Measurements from ENCODE around the gene FOSB. TPM values are rescaled to one million over a fixed set of nuclear protein-coding genes. Genes with fewer than 3 reads are reported as not detected.

Gene FOSB
- total RNA-seq, 2 donors from 2014 or later, result 2.5 to 6.4 TPM

- Histone ChIP-seq H3K27me3 (replicated peaks; ENCODE audit: insufficient read depth) (no peaks in the 10 kb centered on the region), H3K9me3 (no peaks in the 10 kb centered on the region), H3K36me3 (no peaks in the 10 kb centered on the region), H3K4me3 (no peak overlapping the region), H3K4me1 (replicated peaks) (no peaks in the 10 kb centered on the region), H3K27ac (no peak overlapping the region)
- no peak for DNase-seq (ENCODE audit: low spot score)
- intact Hi-C loops (cut with DNase I), result no loop called here
- TF ChIP-seq, protein P1, sequence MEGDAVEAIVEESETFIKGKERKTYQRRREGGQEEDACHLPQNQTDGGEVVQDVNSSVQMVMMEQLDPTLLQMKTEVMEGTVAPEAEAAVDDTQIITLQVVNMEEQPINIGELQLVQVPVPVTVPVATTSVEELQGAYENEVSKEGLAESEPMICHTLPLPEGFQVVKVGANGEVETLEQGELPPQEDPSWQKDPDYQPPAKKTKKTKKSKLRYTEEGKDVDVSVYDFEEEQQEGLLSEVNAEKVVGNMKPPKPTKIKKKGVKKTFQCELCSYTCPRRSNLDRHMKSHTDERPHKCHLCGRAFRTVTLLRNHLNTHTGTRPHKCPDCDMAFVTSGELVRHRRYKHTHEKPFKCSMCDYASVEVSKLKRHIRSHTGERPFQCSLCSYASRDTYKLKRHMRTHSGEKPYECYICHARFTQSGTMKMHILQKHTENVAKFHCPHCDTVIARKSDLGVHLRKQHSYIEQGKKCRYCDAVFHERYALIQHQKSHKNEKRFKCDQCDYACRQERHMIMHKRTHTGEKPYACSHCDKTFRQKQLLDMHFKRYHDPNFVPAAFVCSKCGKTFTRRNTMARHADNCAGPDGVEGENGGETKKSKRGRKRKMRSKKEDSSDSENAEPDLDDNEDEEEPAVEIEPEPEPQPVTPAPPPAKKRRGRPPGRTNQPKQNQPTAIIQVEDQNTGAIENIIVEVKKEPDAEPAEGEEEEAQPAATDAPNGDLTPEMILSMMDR (IDR thresholded peaks at IDR 0.05), result no peak
- TF ChIP-seq POLR2A (IDR thresholded peaks at IDR 0.05) (no peak), POLR2AphosphoS5 (IDR thresholded peaks at IDR 0.05) (no peak)
- 27% methylated on average over 16 of the region's 16 CpGs for WGBS
These were observed 30.0 kb downstream of the FOSB start for GRCh38 chr19:45497791-45498190.

GRCh38 chr19:45498411-45499195 lies 30.8 kb downstream of the FOSB start, which contains the start of gene PPM1N:
TSS of gene PPM1N (plus strand) at chr19:45498443. CDS start at chr19:45498473, 30 bp downstream.
- Histone ChIP-seq H3K4me1 (replicated peaks) (no peaks in the 10 kb centered on the region), H3K4me3 (peak within 1 kb of the TSS; percentile 49 to 59), H3K27ac (no peak within 1 kb of the TSS), H3K9me3 (no peaks in the 10 kb centered on the region), H3K36me3 (no peaks in the 10 kb centered on the region), H3K27me3 (replicated peaks; ENCODE audit: insufficient read depth) (no peaks in the 10 kb centered on the region)
- TF ChIP-seq, protein P1 (IDR thresholded peaks at IDR 0.05), result peak in 1 of 4 experiments; percentile 18
- TF ChIP-seq POLR2AphosphoS5 (IDR thresholded peaks at IDR 0.05), result no peak
- intact Hi-C loops (cut with DNase I), result no loop called here
- under 1% methylated on average over 53 of the region's 89 CpGs for WGBS
- DNase-seq (ENCODE audit: low spot score), result no peak

- no peak overlapping the region for H3K4me3 ChIP-seq
- no peaks in the 10 kb centered on the region for H3K9me3 ChIP-seq
- H3K4me1 ChIP-seq (replicated peaks), result no peaks in the 10 kb centered on the region
- 9% methylated on average over 36 of the region's 37 CpGs for WGBS
- no peak for DNase-seq (ENCODE audit: low spot score)
- no peak overlapping the region for H3K27ac ChIP-seq
- no peaks in the 10 kb centered on the region for H3K27me3 ChIP-seq (replicated peaks; ENCODE audit: insufficient read depth)
- H3K36me3 ChIP-seq, result no peaks in the 10 kb centered on the region
- intact Hi-C loops (cut with DNase I), result no loop called here
- TF ChIP-seq, protein P1 (IDR thresholded peaks at IDR 0.05), result no peak
- TF ChIP-seq POLR2A (IDR thresholded peaks at IDR 0.05) (no peak), POLR2AphosphoS5 (IDR thresholded peaks at IDR 0.05) (no peak)
These were observed 31.7 kb downstream of the FOSB start for GRCh38 chr19:45499196-45500180.

GRCh38 chr19:45500918-45501729 lies 33.3 kb downstream of the FOSB start:
- 82% methylated on average over 8 of the region's 8 CpGs for WGBS
- Histone ChIP-seq H3K9me3 (no peaks in the 10 kb centered on the region), H3K4me3 (no peak overlapping the region), H3K36me3 (no peaks in the 10 kb centered on the region), H3K4me1 (replicated peaks) (no peaks in the 10 kb centered on the region), H3K27me3 (replicated peaks; ENCODE audit: insufficient read depth) (no peaks in the 10 kb centered on the region), H3K27ac (no peak overlapping the region)
- TF ChIP-seq, protein P1 (IDR thresholded peaks at IDR 0.05), result no peak
- TF ChIP-seq POLR2AphosphoS5 (IDR thresholded peaks at IDR 0.05) (no peak), POLR2A (IDR thresholded peaks at IDR 0.05) (no peak)
- DNase-seq (ENCODE audit: low spot score), result no peak
- intact Hi-C loops (cut with DNase I), result no loop called here

All from prostate gland (tissue), 2 donors.